PC-9 (cell line): Measurements from ENCODE around the gene HILPDA.

Experiments
- CTCF ChIP-seq: fragments of 200-600 bp; sonication (generic); conservative IDR thresholded peaks from 2 replicates; pipeline ENCODE4 v1.6.1; 2017; ENCODE audit warnings: mixed run types, antibody characterized with exemption, mild to moderate bottlenecking, moderate library complexity
- EZH2 ChIP-seq: fragments of 200-600 bp; sonication (generic); IDR thresholded peaks from 2 replicates; pipeline ENCODE4 v1.8.0; 2017; ENCODE audit warnings: antibody characterized with exemption, low read depth

- no peak for TF ChIP-seq CTCF
- TF ChIP-seq EZH2: no peak
Observed at GRCh38 chr7:128443831-128444600, 11.7 kb upstream of the HILPDA start.
